ENCODE data around the gene MINK1. TPM values are rescaled to one million over a fixed set of nuclear protein-coding genes. Genes with fewer than 3 reads are reported as not detected.
"Not testable (repeated sequence)": the region's sequence is repeated elsewhere in the genome, so short reads cannot be mapped to it uniquely, and the experiment has no call there.

Gene MINK1
- total and polyA plus RNA-seq, 2 of the 8 experiments (the other 6 are each of a cell fraction or from before 2014, with no cell fraction given): 26.9 to 77.7 TPM

GRCh38 chr17:4906642-4907041, 73.5 kb downstream of the MINK1 start:
- DNase-seq (ENCODE audit: low read depth in 1 of 2, low spot score in 2 of 2); H3K9ac ChIP-seq (replicated peaks in 1 of 4; ENCODE audit: extremely low read depth in 1 of 4, low read depth in 3 of 4, low read length in 3 of 4); H2BK20ac ChIP-seq (ENCODE audit: low read length); H3K27me3 ChIP-seq (replicated peaks in 1 of 4; ENCODE audit: control insufficient read depth in 3 of 4, extremely low read depth in 1 of 4, insufficient read depth in 3 of 4, low read length in 3 of 4); H3K23me2 ChIP-seq (ENCODE audit: low read depth, low read length); H4K91ac ChIP-seq (replicated peaks; ENCODE audit: insufficient read length, low read length); H3K27ac ChIP-seq (ENCODE audit: low read depth, low read length); H3K56ac ChIP-seq (replicated peaks; ENCODE audit: insufficient read length, low read depth, low read length); H4K8ac ChIP-seq (ENCODE audit: extremely low read depth, insufficient read depth, low read length); H2BK120ac ChIP-seq (replicated peaks; ENCODE audit: low read depth, low read length); H2BK15ac ChIP-seq (ENCODE audit: low read length); H3K18ac ChIP-seq (ENCODE audit: extremely low read depth, low read length); H3K4me2 ChIP-seq (ENCODE audit: insufficient read depth in 1 of 2, low read depth in 2 of 2, low read length in 2 of 2); H3K79me1 ChIP-seq (ENCODE audit: low read depth, low read length); H3K14ac ChIP-seq (ENCODE audit: insufficient read length); H4K20me1 ChIP-seq (replicated peaks in 1 of 2; ENCODE audit: control insufficient read depth in 1 of 2, insufficient read depth in 2 of 2, low read length in 2 of 2); H4K5ac ChIP-seq (ENCODE audit: insufficient read length, low read depth, low read length); H3K4me3 ChIP-seq (ENCODE audit: extremely low read depth in 1 of 4, insufficient read depth in 2 of 4, low read depth in 3 of 4, low read length in 4 of 4); H2AK5ac ChIP-seq (ENCODE audit: low read depth, low read length); H3K36me3 ChIP-seq (ENCODE audit: control insufficient read depth in 2 of 4, insufficient read depth in 4 of 4, low read length in 3 of 4); H3K79me2 ChIP-seq (ENCODE audit: control insufficient read depth in 1 of 2, insufficient read depth in 2 of 2, low read length in 2 of 2); H3K23ac ChIP-seq (ENCODE audit: insufficient read length); H2AFZ ChIP-seq (ENCODE audit: low read length); H3K4ac ChIP-seq (replicated peaks; ENCODE audit: insufficient read length, low read depth, low read length); H2BK12ac ChIP-seq (ENCODE audit: low read depth, low read length); H3K9me3 ChIP-seq (ENCODE audit: insufficient read depth in 2 of 2, low read depth in 1 of 2, low read length in 1 of 2); H2BK5ac ChIP-seq (ENCODE audit: low read depth, low read length); FAIRE-seq: not testable (repeated sequence)
- ChIA-PET POLR2A (ENCODE audit: partially characterized antibody) (interaction anchor here (2.1 kb wide), 1 partner anchor 40 kb away, joined by 7 read pairs; no protein-coding TSS in a partner anchor), CTCF (ENCODE audit: partially characterized antibody) (interaction anchor here (0.7 kb wide), 1 partner anchor 131 kb away, joined by 3 read pairs; no protein-coding TSS in a partner anchor)
- peaks cover 3 to 14% (median 4%) of the 10 kb centered on the region in 4 experiments; a peak in 6 of 7 replicates for H3K4me1 ChIP-seq (replicated peaks in 1 of 4; ENCODE audit: control insufficient read depth in 3 of 4, insufficient read depth in 4 of 4, low read length in 3 of 4)
